ENCODE results near the gene TNFAIP8.

TNFAIP8 gene

DNA sequence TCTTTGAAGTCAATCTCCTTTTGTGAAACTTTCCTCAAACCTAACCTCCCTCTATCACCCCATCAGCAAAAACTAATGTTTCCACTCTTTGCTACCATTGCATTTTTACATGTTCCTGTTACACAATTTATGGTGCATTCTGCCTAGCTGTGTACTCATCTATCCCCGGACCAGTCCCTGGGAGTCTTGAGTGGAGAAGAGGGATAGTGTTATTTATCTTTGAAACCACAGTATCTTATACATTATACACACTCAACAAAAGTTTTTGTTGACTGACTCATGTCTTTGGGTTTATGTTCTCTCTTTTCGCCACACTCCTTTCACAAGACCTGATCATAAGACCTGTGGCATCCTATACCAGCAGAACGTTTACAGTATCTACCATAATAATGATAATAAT, 26.4 kb downstream of the TNFAIP8 start:
- no peaks in the 10 kb centered on the region for H4K20me1 ChIP-seq (ENCODE audit: control insufficient read depth, insufficient read depth, low read depth, low read length)
- H3K9me2 ChIP-seq (replicated peaks; ENCODE audit: control insufficient read depth, low read length): no peaks in the 10 kb centered on the region
- H3K9me3 ChIP-seq (ENCODE audit: control insufficient read depth, insufficient read depth, low read length): no peaks in the 10 kb centered on the region
- H3K4me2 ChIP-seq (ENCODE audit: low read length): no peak overlapping the region
- H3K36me3 ChIP-seq (ENCODE audit: control insufficient read depth, low read length): no peaks in the 10 kb centered on the region
- no peaks in the 10 kb centered on the region; the same call in 1 of the 2 replicates for H3K79me2 ChIP-seq (ENCODE audit: control insufficient read depth, low read length)
- no peak overlapping the region for H3K27ac ChIP-seq (ENCODE audit: low read depth, low read length)
- H3K27me3 ChIP-seq (ENCODE audit: control insufficient read depth, low read length): no peaks in the 10 kb centered on the region
- TF ChIP-seq EZH2phosphoT487 (IDR thresholded peaks at IDR 0.05; ENCODE audit: borderline replicate concordance, low read length): no peak
- H3F3A ChIP-seq (ENCODE audit: control insufficient read depth, insufficient read depth): no peaks in the 10 kb centered on the region
- no peak overlapping the region for H3K4me3 ChIP-seq (ENCODE audit: low read length)
- H3K4me1 ChIP-seq (ENCODE audit: control insufficient read depth, low read length): peaks cover 3% of the 10 kb centered on the region

GRCh38 chr5:119383008-119383407, 27.2 kb downstream of the TNFAIP8 start:
- TF ChIP-seq CTCF (IDR thresholded peaks at IDR 0.05; ENCODE audit: low read depth, low read length, poor library complexity, severe bottlenecking): no peak
- no peak for TF ChIP-seq EZH2phosphoT487 (IDR thresholded peaks at IDR 0.05; ENCODE audit: borderline replicate concordance, low read length)
- Histone ChIP-seq H3K36me3 (ENCODE audit: control insufficient read depth, low read length) (no peaks in the 10 kb centered on the region), H3K4me1 (ENCODE audit: control insufficient read depth, low read length) (peaks cover 5% of the 10 kb centered on the region), H3K4me3 (ENCODE audit: low read length) (no peak overlapping the region), H3K79me2 (ENCODE audit: control insufficient read depth, low read length) (no peaks in the 10 kb centered on the region; the same call in 1 of the 2 replicates), H3K4me2 (ENCODE audit: low read length) (no peak overlapping the region), H3K27me3 (ENCODE audit: control insufficient read depth, low read length) (no peaks in the 10 kb centered on the region), H3K9me2 (replicated peaks; ENCODE audit: control insufficient read depth, low read length) (no peaks in the 10 kb centered on the region), H3K27ac (ENCODE audit: low read depth, low read length) (no peak overlapping the region), H3K9me3 (ENCODE audit: control insufficient read depth, insufficient read depth, low read length) (no peaks in the 10 kb centered on the region), H3F3A (ENCODE audit: control insufficient read depth, insufficient read depth) (no peaks in the 10 kb centered on the region), H4K20me1 (ENCODE audit: control insufficient read depth, insufficient read depth, low read depth, low read length) (no peaks in the 10 kb centered on the region)

- Histone ChIP-seq H3K4me3 (ENCODE audit: low read length) (no peak overlapping the region), H3F3A (ENCODE audit: control insufficient read depth, insufficient read depth) (no peaks in the 10 kb centered on the region), H3K4me1 (ENCODE audit: control insufficient read depth, low read length) (peaks cover 19% of the 10 kb centered on the region), H3K4me2 (ENCODE audit: low read length) (no peak overlapping the region), H3K36me3 (ENCODE audit: control insufficient read depth, low read length) (no peaks in the 10 kb centered on the region), H3K9me3 (ENCODE audit: control insufficient read depth, insufficient read depth, low read length) (no peaks in the 10 kb centered on the region), H4K20me1 (ENCODE audit: control insufficient read depth, insufficient read depth, low read depth, low read length) (no peaks in the 10 kb centered on the region), H3K9me2 (replicated peaks; ENCODE audit: control insufficient read depth, low read length) (no peaks in the 10 kb centered on the region), H3K27ac (ENCODE audit: low read depth, low read length) (no peak overlapping the region), H3K27me3 (ENCODE audit: control insufficient read depth, low read length) (no peaks in the 10 kb centered on the region), H3K79me2 (ENCODE audit: control insufficient read depth, low read length) (no peaks in the 10 kb centered on the region; the same call in 1 of the 2 replicates)
- TF ChIP-seq EZH2phosphoT487 (IDR thresholded peaks at IDR 0.05; ENCODE audit: borderline replicate concordance, low read length) (no peak), CTCF (IDR thresholded peaks at IDR 0.05; ENCODE audit: low read depth, low read length, poor library complexity, severe bottlenecking) (no peak)
These were observed 29.3 kb downstream of the TNFAIP8 start for GRCh38 chr5:119385136-119385535.

DNA sequence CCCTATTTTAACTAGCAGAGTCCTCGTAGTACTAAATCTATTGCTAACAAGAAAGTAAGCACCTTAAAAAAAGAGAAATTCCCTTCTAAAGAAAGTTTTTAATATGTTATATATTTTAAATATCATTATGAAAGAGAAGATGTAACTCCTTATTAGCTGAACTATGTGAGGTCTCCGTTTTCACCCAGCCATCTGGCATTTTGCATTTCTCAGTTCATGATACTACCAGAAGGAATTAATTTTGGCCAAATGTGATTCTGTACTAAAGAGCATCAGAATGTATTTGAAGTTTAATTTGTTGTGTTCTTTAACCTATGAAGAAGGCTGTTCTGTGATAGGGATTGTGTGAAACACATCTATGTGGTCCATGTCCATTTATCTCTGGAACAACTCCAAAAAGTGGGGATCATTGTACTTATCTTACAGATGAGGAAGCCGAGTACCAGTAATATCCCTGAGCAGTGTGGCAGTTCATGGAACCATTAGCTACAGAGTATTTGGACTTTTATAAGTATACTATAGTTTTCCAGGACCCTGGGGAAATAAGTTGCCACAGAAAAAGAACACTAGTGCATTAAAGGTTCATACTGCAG, 29.8 kb downstream of the TNFAIP8 start:
- Histone ChIP-seq H3K9me3 (ENCODE audit: control insufficient read depth, insufficient read depth, low read length) (no peaks in the 10 kb centered on the region), H3K9me2 (replicated peaks; ENCODE audit: control insufficient read depth, low read length) (no peaks in the 10 kb centered on the region), H3K4me1 (ENCODE audit: control insufficient read depth, low read length) (peaks cover 23% of the 10 kb centered on the region), H3K79me2 (ENCODE audit: control insufficient read depth, low read length) (no peaks in the 10 kb centered on the region; the same call in 1 of the 2 replicates), H3F3A (ENCODE audit: control insufficient read depth, insufficient read depth) (0 out of 2 replicates have a peak, but pooled peaks cover 3% of the 10 kb centered on the region), H3K27me3 (ENCODE audit: control insufficient read depth, low read length) (no peaks in the 10 kb centered on the region), H4K20me1 (ENCODE audit: control insufficient read depth, insufficient read depth, low read depth, low read length) (no peaks in the 10 kb centered on the region), H3K36me3 (ENCODE audit: control insufficient read depth, low read length) (no peaks in the 10 kb centered on the region), H3K4me3 (ENCODE audit: low read length) (no peak overlapping the region), H3K4me2 (ENCODE audit: low read length) (no peak overlapping the region), H3K27ac (ENCODE audit: low read depth, low read length) (no peak overlapping the region)
- TF ChIP-seq EZH2phosphoT487 (IDR thresholded peaks at IDR 0.05; ENCODE audit: borderline replicate concordance, low read length): no peak
- TF ChIP-seq CTCF (IDR thresholded peaks at IDR 0.05; ENCODE audit: low read depth, low read length, poor library complexity, severe bottlenecking): no peak

Data from DOHH2 (cell line).